CD4-positive, alpha-beta T cell treated with Interleukin-17A for 4 hours (primary cell): Measurements from ENCODE around the gene PHAX.
A peak's percentile ranks its signal among the peaks of the same experiment; 100 is the strongest.
"Not testable (repeated sequence)": the region's sequence is repeated elsewhere in the genome, so short reads cannot be mapped to it uniquely, and the experiment has no call there.

Experiments used
- DNase-seq: peaks from one replicate; pipeline ENCODE4 v3.0.0-alpha.2; 2020; ENCODE audit warnings: mixed read lengths

The PHAX gene

DNA sequence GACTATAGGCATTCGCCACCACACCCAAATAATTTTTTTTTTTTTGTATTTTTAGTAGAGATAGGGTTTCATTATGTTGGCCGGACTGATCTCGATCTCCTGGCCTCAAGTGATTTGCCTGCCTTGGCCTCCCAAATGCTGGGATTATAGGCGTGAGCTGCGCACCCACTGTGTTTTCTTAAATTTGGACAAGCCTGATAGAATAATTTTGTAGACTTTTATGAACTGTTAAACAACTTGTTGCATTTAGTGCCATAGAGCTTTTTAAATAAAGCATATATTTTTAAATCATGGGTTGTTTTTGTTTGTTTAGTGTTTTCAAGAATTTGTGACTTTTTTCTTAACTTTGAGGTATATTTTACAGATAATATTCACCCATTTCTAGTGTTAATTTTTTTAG, 4.8 kb downstream of the PHAX start:
- DNase-seq, result no peak

GRCh38 chr5:126610160-126610559, 9.4 kb downstream of the PHAX start:
- DNase-seq, result no peak

GRCh38 chr5:126610616-126611015, 9.9 kb downstream of the PHAX start:
- no peak for DNase-seq

- no peak for DNase-seq
These were observed 13.3 kb downstream of the PHAX start for GRCh38 chr5:126613941-126614592.

DNA sequence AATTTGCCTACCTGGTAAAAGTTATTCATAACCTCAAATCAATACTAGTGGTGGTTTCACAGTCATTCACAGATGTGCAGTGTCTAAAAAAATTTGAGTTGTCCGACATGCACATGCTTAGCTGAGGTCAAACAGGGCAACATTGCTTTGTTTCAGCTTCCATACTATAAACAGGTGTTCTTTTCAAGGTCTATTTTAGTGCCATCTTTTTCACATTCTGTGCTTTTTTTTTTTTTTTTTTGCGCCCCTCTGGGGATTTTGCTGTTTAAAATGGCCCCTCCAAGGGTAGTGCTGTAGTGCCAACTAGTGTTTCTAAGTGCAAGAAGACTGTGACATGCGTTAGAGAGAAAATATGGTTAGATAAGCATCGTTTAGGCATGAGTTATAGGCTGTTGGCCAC, 14.5 kb downstream of the PHAX start:
- no peak for DNase-seq

- not testable (repeated sequence) for DNase-seq
These were observed 16.9 kb downstream of the PHAX start for GRCh38 chr5:126617603-126618002.

DNA sequence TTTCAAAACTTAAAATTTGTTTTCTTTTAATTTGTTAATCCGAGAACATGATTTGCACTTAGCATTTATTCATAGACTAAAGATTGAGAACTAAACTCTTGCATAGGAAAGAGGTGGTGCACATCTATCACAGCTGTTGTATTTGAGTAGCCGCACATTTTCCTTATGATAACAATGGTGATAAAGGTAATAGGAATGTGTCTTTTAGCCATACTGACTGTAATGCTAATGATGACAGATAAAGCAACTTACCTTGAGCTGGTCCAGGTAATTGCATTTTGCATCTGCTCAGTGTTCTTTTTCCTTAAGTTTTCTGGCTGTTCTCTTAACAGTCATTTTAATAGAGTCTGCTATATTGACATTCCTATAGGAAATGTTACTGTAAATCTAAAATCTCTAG, 19.0 kb downstream of the PHAX start:
- no peak for DNase-seq

GRCh38 chr5:126624534-126624933, 23.8 kb downstream of the PHAX start:
- no peak for DNase-seq

DNA sequence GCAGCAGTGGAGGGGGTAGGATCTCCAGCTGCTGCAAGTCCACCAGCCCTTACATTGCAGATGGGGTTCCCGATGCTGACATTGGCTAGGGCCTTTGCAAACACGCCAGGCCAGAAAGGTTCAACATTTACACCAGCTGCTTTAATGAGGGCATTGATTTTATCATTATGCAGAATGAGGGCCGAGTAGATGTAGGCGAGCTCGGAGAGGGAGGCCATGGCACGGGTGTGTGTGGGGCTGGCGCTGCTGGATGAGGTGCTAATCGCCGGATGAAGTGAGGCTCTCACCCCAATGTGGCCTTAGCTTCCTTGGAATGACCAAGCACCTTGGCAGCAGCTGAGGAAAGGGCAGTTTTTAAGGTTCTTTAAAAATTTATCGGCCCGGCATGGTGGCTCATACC, 27.4 kb downstream of the PHAX start:
- DNase-seq, result no peak

- no peak for DNase-seq
These were observed 31.2 kb downstream of the PHAX start for GRCh38 chr5:126631920-126632319.

DNA sequence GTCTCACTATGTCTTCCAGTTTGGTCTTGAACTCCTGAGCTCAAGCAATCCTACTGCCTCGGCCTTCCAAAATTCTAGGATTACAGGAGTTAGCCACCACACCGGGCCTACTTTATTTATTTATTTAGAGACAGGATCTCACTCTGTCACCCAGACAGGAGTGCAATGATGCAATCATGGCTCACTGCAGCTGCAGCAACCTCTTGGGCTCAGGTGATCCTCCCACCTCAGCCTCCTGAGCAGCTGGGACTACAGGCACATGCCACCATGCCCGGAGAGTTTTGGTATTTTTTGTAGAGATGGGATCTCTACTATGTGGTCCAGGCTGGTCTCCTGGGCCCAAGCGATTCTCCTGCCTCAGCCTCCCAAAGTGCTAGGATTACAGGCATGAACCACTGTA, 32.8 kb downstream of the PHAX start:
- DNase-seq, result no peak

- no peak for DNase-seq
These were observed 34.8 kb downstream of the PHAX start for GRCh38 chr5:126635585-126635984.

DNA sequence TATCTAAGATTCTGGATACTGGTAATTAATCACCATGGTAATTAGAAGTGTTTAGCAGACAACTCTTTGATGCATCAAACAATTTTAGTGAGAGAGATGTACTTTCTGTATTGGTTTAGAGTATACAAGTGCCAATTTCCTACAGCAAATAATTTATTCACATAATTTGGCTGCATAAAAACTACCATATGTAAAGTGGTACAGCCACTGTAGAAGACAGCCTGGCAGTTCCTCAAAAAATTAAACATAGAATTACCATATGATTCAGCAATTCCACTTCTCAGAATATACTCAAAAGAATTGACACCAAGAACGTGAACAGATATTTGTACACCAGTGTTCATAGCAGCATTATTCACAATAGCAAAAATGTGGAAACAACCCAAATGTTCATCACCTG, 36.2 kb downstream of the PHAX start:
- no peak for DNase-seq

GRCh38 chr5:126640866-126641265, 40.1 kb downstream of the PHAX start:
- no peak for DNase-seq

GRCh38 chr5:126641387-126641786, 40.6 kb downstream of the PHAX start:
- DNase-seq, result no peak

DNA sequence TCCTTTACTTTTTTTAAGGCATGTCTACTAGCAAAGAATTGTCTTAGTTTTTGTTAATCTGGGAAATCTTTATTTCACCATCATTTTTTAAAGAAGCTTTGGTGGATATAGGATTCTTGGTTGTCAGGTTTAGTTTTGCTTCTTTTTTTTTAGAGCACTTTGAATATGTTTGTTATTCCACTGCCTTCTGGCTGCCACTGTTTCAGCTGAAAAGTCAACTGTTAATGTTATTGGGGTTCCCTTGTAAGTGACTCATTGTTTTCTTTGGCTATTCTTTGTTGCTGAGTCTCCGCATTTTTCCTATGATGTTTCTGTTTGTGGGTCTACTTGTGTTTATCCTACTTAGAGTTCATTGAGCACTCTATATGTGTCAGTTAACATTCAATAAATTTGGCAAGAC, 44.4 kb downstream of the PHAX start:
- DNase-seq, result no peak

DNA sequence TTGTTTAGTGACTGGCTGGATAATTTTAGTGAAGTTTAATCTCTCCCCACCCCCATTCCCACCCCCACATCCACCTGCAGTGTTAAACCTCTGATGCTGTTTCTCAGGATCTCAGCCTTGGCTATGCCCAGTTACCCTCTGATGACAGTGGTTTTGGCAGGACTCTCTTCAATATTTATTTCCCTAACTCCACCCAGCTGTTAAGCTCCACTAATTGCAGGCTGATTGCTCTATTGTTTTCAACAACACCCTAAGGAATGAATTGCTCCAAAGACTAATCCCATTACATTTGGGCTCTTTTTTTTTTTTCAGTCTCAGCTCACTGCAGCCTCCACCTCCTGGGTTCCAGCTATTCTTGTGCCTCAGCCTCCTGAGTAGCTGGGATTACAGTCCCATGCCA, 46.3 kb downstream of the PHAX start:
- DNase-seq, result no peak

- DNase-seq, result no peak
These were observed 47.7 kb downstream of the PHAX start for GRCh38 chr5:126648471-126648870.

- DNase-seq, result not testable (repeated sequence)
These were observed 48.3 kb downstream of the PHAX start for GRCh38 chr5:126649057-126649456.

GRCh38 chr5:126649709-126650108, 49.0 kb downstream of the PHAX start:
- DNase-seq, result not testable (repeated sequence)

GRCh38 chr5:126650463-126650862, 49.7 kb downstream of the PHAX start:
- no peak for DNase-seq

DNA sequence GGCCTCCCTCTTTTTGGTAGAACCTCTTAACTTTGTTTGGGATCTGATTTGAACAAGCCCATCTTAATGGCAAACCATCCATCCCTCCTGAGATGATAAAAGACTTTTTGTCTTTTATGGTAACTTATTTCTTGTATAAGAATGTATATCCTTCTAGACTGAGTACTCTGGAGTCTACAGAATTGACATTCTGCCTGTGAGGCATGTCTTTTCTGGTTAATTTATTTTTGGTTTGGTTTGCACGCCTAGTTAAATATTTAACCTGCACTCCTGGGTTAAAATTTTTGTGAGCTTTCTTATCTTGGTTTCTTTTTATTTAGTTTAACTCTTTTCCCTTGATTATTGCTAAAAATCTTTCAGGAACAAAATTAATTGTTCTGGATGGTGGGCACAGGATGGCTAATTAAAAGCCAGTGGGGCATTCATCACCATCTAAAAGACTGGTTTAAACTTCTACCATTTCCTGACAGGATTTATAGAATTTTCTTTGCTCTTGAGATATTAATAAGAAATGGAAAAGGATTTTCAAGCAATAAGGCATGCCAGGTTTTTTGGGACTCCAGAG, 50.3 kb downstream of the PHAX start:
- DNase-seq, result no peak

DNA sequence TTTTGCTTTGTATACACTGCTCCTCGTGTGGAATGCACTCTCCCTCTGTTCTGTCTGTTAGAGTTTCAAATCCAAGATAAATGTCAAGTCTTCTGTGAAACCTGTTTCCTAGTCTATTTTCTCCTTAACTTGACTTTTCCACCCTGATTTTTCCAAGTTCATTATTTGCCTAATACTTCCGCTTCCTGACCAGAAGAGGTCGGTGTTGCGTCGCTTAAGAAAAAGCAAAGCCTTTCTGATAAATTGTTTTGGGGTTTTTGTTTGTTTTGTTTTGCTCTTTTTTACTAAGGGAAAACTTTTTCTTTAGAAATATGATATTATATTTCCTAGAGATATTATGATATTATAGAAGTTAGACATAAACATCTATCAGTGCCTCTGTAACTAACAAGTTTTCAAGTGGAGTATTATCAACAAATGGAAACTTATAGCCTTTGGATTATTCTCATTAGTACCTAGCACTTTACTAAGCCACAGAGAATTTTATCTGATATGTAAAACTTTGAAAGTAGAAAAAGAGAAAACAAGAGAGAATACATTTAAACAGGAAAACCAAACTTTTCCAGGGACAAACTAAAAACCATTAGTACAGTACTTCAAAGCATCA, 55.8 kb downstream of the PHAX start:
- peak; percentile 36 for DNase-seq

DNA sequence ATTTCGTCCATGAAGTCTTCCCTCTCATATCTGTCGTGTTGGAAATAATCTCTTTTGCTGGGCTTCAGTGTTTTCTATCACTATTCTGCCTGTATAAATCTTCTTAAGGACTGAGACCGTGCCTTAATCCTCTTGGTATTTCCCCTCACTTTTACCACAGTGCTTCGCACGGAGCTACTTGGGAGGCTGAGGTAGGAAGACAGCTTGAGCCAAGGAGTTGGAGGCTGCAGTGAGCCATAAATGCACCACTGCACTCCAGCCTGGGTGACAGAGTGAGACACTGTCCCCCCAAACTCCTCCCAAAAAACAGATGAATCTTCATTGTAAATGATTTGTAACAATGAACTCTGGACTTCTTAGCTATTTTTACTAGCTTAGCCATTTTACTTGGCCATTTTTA, 57.8 kb downstream of the PHAX start:
- no peak for DNase-seq
